Measurements from ENCODE around the gene NCKAP5. TPM values are rescaled to one million over a fixed set of nuclear protein-coding genes. Genes with fewer than 3 reads are reported as not detected.

The NCKAP5 gene
- total and polyA plus RNA-seq, 2 of the 13 experiments (the other 11 are each of a cell fraction or from before 2014, with no cell fraction given), result 0.01 TPM; not detected in 1

DNA sequence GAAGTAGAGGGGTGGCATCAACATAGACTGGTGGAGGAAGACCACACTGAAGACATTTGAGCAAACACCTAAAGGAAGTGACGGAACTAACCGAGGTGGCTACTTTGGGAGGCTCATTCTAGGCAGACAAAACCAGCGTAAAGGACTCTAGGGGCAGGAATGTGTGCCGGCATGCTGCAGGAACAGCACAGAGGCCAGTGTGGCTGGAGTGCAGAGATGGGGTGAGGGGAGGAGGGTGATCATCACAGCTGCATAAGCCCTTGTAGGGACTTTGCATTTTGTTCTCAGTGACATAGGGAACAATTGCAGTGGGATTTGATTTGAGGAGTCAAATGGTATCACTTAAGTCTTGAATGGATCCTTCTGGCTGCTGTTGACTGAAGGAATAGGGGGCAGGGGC, 253.5 kb downstream of the NCKAP5 start (continued):
- no peak for TF ChIP-seq ZNF234 (CRISPR knock-in tag; conservative IDR thresholded peaks at IDR 0.05)

DNA sequence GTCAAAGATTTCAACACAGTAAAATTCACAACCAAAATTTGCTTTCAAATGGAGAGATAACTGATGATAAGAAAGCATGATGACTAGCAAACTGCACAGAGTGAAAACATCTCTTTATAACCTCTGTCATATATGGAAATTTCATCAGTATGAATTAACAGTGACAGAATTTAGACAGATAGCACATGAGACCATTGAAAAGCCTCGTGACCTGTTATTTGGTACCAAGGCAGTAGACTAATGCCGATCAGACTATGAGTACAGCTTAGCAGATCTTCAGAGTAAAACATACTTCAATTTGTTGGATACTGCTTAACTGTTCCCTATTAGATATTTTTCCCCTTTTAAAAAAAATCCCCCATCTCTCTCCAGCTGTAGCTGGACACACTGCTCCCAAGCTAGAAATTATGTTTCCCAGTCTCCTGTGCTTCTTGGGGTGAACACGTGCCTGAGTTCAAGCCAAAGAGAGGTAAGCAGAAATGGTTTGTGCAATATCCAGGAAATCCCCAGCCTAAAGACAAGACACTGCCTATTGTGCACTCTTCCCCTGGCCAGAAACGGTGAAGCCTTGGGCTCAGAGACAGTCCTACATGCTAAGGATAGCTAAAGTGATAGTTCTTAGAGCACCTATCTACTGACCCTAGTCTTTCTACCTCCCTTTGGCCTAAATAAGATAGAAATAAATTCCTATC, 256.1 kb downstream of the NCKAP5 start:
- H3K4me1 ChIP-seq (ENCODE audit: insufficient read depth, low read length), result no peaks in the 10 kb centered on the region
- H4K20me1 ChIP-seq (ENCODE audit: insufficient read depth, low read length), result no peaks in the 10 kb centered on the region
- FAIRE-seq, result no peak
- no peaks in the 10 kb centered on the region for H3K36me3 ChIP-seq (replicated peaks in 1 of 2; ENCODE audit: control insufficient read depth in 1 of 2, insufficient read depth in 2 of 2, low read length in 2 of 2)
- ChIA-PET CTCF (ENCODE audit: low intra/inter-chr PET ratio, low total read pairs) (no interaction called here), POLR2A (no interaction called here)
- no peak overlapping the region for H3K4me2 ChIP-seq (ENCODE audit: low read depth, low read length)
- no peak for DNase-seq (ENCODE audit: low spot score)
- H3K9ac ChIP-seq (ENCODE audit: insufficient read depth, low read depth, low read length), result no peak overlapping the region
- H3K9me3 ChIP-seq (ENCODE audit: low read length), result peaks cover 21% of the 10 kb centered on the region
- H3K27me3 ChIP-seq (ENCODE audit: control insufficient read depth in 1 of 2, insufficient read depth in 2 of 2, low read length in 2 of 2), result no peaks in the 10 kb centered on the region
- no TSS peak for BruUV-seq (replicated peaks)
- no peak overlapping the region for H3K4me3 ChIP-seq (replicated peaks in 1 of 3; ENCODE audit: insufficient read depth in 1 of 3, low read depth in 2 of 3, low read length in 3 of 3)
- no peak for ATAC-seq
- TF ChIP-seq, protein P1, sequence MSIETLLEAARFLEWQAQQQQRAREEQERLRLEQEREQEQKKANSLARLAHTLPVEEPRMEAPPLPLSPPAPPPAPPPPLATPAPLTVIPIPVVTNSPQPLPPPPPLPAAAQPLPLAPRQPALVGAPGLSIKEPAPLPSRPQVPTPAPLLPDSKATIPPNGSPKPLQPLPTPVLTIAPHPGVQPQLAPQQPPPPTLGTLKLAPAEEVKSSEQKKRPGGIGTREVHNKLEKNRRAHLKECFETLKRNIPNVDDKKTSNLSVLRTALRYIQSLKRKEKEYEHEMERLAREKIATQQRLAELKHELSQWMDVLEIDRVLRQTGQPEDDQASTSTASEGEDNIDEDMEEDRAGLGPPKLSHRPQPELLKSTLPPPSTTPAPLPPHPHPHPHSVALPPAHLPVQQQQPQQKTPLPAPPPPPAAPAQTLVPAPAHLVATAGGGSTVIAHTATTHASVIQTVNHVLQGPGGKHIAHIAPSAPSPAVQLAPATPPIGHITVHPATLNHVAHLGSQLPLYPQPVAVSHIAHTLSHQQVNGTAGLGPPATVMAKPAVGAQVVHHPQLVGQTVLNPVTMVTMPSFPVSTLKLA (IDR thresholded peaks at IDR 0.05), result peak; percentile 53
- TF ChIP-seq, protein P2, sequence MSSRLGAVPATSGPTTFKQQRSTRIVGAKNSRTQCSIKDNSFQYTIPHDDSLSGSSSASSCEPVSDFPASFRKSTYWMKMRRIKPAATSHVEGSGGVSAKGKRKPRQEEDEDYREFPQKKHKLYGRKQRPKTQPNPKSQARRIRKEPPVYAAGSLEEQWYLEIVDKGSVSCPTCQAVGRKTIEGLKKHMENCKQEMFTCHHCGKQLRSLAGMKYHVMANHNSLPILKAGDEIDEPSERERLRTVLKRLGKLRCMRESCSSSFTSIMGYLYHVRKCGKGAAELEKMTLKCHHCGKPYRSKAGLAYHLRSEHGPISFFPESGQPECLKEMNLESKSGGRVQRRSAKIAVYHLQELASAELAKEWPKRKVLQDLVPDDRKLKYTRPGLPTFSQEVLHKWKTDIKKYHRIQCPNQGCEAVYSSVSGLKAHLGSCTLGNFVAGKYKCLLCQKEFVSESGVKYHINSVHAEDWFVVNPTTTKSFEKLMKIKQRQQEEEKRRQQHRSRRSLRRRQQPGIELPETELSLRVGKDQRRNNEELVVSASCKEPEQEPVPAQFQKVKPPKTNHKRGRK (CRISPR knock-in tag; IDR thresholded peaks at IDR 0.05), result no peak
- H3K27ac ChIP-seq (ENCODE audit: extremely low read length, insufficient read depth, low read length), result no peak overlapping the region
- no peaks in the 10 kb centered on the region for H3K79me2 ChIP-seq (ENCODE audit: insufficient read depth, low read length)
- whole genome bisulfite sequencing (ENCODE audit: low lambda C conversion rate), result 5% methylated on average over 4 of the region's 4 CpGs
- intact Hi-C loops (cut with micrococcal nuclease; ENCODE audit: unreplicated experiment) (no loop called here), in situ Hi-C loops (cut with HindIII; ENCODE audit: extremely low pct_ligation_motif_present, low pct_unique_long_range_greater_than_20kb) (no loop called here)
- no peak overlapping the region for H2AFZ ChIP-seq (ENCODE audit: low read length)

Data from HepG2 (cell line).